CD4-positive, alpha-beta memory T cell (primary cell): Measurements from ENCODE around the gene VSIG2. TPM values are rescaled to one million over a fixed set of nuclear protein-coding genes. Genes with fewer than 3 reads are reported as not detected.

Experiments
- CTCF ChIA-PET: fragments of 350-600 bp; sonication (Branson Sonifier 250); formaldehyde crosslinking; loops from one replicate; lab custom pipeline; 2021; ENCODE audit warnings: inconsistent platforms; ENCODE audit not compliant: partially characterized antibody; lab: Charles Lee
- POLR2A ChIA-PET: fragments of 350-600 bp; sonication (Branson Sonifier 250); formaldehyde crosslinking; loops from one replicate; lab custom pipeline; 2021; ENCODE audit not compliant: partially characterized antibody; lab: Charles Lee
- DNase-seq, 5 donors: peaks; one replicate each; pipeline versions ENCODE4 v3.0.0 to v3.0.0-alpha.2; 2020 to 2022; ENCODE audit warnings: mixed read lengths in 1 of 5
- H3K27ac ChIP-seq: one replicate; pipeline ENCODE4 v1.7.0; 2013; ENCODE audit warnings: low read depth, low read length
- H3K27me3 ChIP-seq: 2 replicates; pipeline ENCODE4 v1.7.0; 2013; ENCODE audit warnings: mild to moderate bottlenecking, low read length, moderate library complexity; ENCODE audit not compliant: insufficient read depth
- H3K36me3 ChIP-seq: 2 replicates; pipeline ENCODE4 v1.7.0; 2013; ENCODE audit warnings: mild to moderate bottlenecking, low read length, moderate library complexity; ENCODE audit not compliant: insufficient read depth
- H3K4me1 ChIP-seq: 2 replicates; pipeline ENCODE4 v1.7.0; 2013; ENCODE audit warnings: mild to moderate bottlenecking, low read length, moderate library complexity; ENCODE audit not compliant: insufficient read depth
- H3K4me3 ChIP-seq, 2 donors: one replicate each; pipeline ENCODE4 v1.7.0; 2013; ENCODE audit warnings: low read length in 2 of 2, mild to moderate bottlenecking in 1 of 2
- H3K9me3 ChIP-seq, 2 donors: one replicate each; pipeline ENCODE4 v1.7.0; 2013; ENCODE audit warnings: low read length in 2 of 2, control low read depth in 1 of 2; ENCODE audit not compliant: control insufficient read depth in 1 of 2
- H3K27ac Mint-ChIP-seq, 7 donors: one replicate each; pipeline ENCODE4 v1.8.0; 2020 to 2021; ENCODE audit warnings: mixed read lengths in 7 of 7, mild to moderate bottlenecking in 6 of 7, inconsistent platforms in 3 of 7, moderate library complexity in 3 of 7
- H3K27me3 Mint-ChIP-seq, 2 donors: one replicate each; pipeline ENCODE4 v1.8.0; 2020 to 2021; ENCODE audit warnings: mixed read lengths in 2 of 2
- H3K36me3 Mint-ChIP-seq, 2 donors: one replicate each; pipeline ENCODE4 v1.8.0; 2020 to 2021; ENCODE audit warnings: mixed read lengths in 2 of 2, inconsistent platforms in 1 of 2, mild to moderate bottlenecking in 1 of 2
- H3K4me1 Mint-ChIP-seq, 4 donors: one replicate each; pipeline ENCODE4 v1.8.0; 2020 to 2021; ENCODE audit warnings: mixed read lengths in 4 of 4, mild to moderate bottlenecking in 1 of 4
- H3K4me3 Mint-ChIP-seq, 8 donors: one replicate each; pipeline ENCODE4 v1.8.0; 2020 to 2021; ENCODE audit warnings: mixed read lengths in 8 of 8, mild to moderate bottlenecking in 7 of 8, moderate library complexity in 6 of 8, inconsistent platforms in 3 of 8
- H3K9me3 Mint-ChIP-seq, 8 donors: one replicate each; pipeline ENCODE4 v1.8.0; 2020 to 2021; ENCODE audit warnings: mixed read lengths in 8 of 8, mild to moderate bottlenecking in 5 of 8, inconsistent platforms in 3 of 8, moderate library complexity in 1 of 8
- intact Hi-C: fragments of 100-400 bp; cut with micrococcal nuclease; formaldehyde crosslinking; loops from one replicate; pipeline ENCODE4 v1.15.1; 2023
- polyA plus RNA-seq, 2 donors: library from polyadenylated mRNA; unstranded; fragments of 300-500 nt; fragmentation: Illumina TruSeq; gene quantifications; one replicate each; pipeline ENCODE4 v1.2.3, GENCODE V29; 2021
- total RNA-seq, 2 experiments: library from RNA; stranded (reverse); gene quantifications; one replicate each; pipeline ENCODE4 v1.2.3, GENCODE V29; 2021

The VSIG2 gene
- total and polyA plus RNA-seq, 4 experiments from 2014 or later, result 0.39 to 0.87 (median 0.68) TPM

- intact Hi-C loops, result loop anchor here (5.0 kb wide), 1 partner anchor 156 kb away; the partner anchor contains the start of gene CCDC15
- no peak overlapping the region for H3K27ac ChIP-seq
- POLR2A ChIA-PET, result no interaction called here
Observed at GRCh38 chr11:124796312-124796711, 44.3 kb upstream of the VSIG2 start.

GRCh38 chr11:124793466-124794278 lies 41.6 kb upstream of the VSIG2 start:
- CTCF ChIA-PET, result interaction anchor here (0.7 to 12.2 kb wide), 24 partner anchors 8 to 545 kb away, joined by 3 to 98 read pairs (median 7); partner anchors contain the start of genes ESAM, SIAE, SPA17 and TBRG1
- Mint-ChIP-seq H3K4me3 (no peak overlapping the region), H3K27ac (no peak overlapping the region), H3K36me3 (no peaks in the 10 kb centered on the region), H3K4me1 (peaks cover 15 to 47% (median 26%) of the 10 kb centered on the region in 4 donors), H3K9me3 (no peaks in the 10 kb centered on the region), H3K27me3 (no peaks in the 10 kb centered on the region)
- no peak overlapping the region for H3K27ac ChIP-seq
- H3K4me1 ChIP-seq, result peaks cover 12% of the 10 kb centered on the region
- no peaks in the 10 kb centered on the region for H3K9me3 ChIP-seq
- intact Hi-C loops, result loop anchor here (1.0 kb wide), 1 partner anchor 124 kb away; no protein-coding TSS in a partner anchor
- POLR2A ChIA-PET, result interaction anchor here (1.0 to 1.2 kb wide), 2 partner anchors 31 to 123 kb away, joined by 3 to 4 read pairs; no protein-coding TSS in a partner anchor
- H3K4me3 ChIP-seq, result no peak overlapping the region
- H3K36me3 ChIP-seq, result no peaks in the 10 kb centered on the region
- DNase-seq, result peak in 4 of 5 donors; percentile 30 to 46 (median 36)
- H3K27me3 ChIP-seq, result no peaks in the 10 kb centered on the region

More at GRCh38 chr11:124796312-124796711, 44.3 kb upstream of the VSIG2 start:
- peaks cover 23 to 49% (median 35%) of the 10 kb centered on the region in 4 donors for H3K4me1 Mint-ChIP-seq
- no peaks in the 10 kb centered on the region for H3K9me3 ChIP-seq
- no peaks in the 10 kb centered on the region for H3K27me3 Mint-ChIP-seq
- no peak for DNase-seq
- no peaks in the 10 kb centered on the region for H3K9me3 Mint-ChIP-seq
- no peak overlapping the region for H3K4me3 Mint-ChIP-seq
- H3K4me1 ChIP-seq, result peaks cover 25% of the 10 kb centered on the region
- CTCF ChIA-PET, result interaction anchor here (0.6 to 12.2 kb wide), 6 partner anchors 9 to 184 kb away, joined by 3 to 98 read pairs (median 4); no protein-coding TSS in a partner anchor
- no peak overlapping the region for H3K27ac Mint-ChIP-seq
- H3K4me3 ChIP-seq, result no peak overlapping the region
- H3K36me3 Mint-ChIP-seq, result peaks cover 0 to 12% of the 10 kb centered on the region in 2 donors
- no peaks in the 10 kb centered on the region for H3K27me3 ChIP-seq
- no peaks in the 10 kb centered on the region for H3K36me3 ChIP-seq

GRCh38 chr11:124791626-124792341 lies 39.7 kb upstream of the VSIG2 start:
- Histone ChIP-seq H3K9me3 (no peaks in the 10 kb centered on the region), H3K36me3 (no peaks in the 10 kb centered on the region), H3K4me1 (no peaks in the 10 kb centered on the region), H3K27me3 (no peaks in the 10 kb centered on the region), H3K27ac (no peak overlapping the region), H3K4me3 (no peak overlapping the region)
- Mint-ChIP-seq H3K27ac (peak overlapping the region in 1 of 7 donors; percentile 64), H3K36me3 (no peaks in the 10 kb centered on the region), H3K4me3 (no peak overlapping the region), H3K9me3 (no peaks in the 10 kb centered on the region), H3K4me1 (peaks cover 9 to 36% (median 18%) of the 10 kb centered on the region in 4 donors), H3K27me3 (no peaks in the 10 kb centered on the region)
- CTCF ChIA-PET, result interaction anchor here (1.1 to 12.2 kb wide), 5 partner anchors 9 to 122 kb away, joined by 3 to 98 read pairs (median 16); no protein-coding TSS in a partner anchor
- intact Hi-C loops, result no loop called here
- no peak for DNase-seq
- POLR2A ChIA-PET, result no interaction called here

GRCh38 chr11:124788521-124788920 lies 36.5 kb upstream of the VSIG2 start:
- Mint-ChIP-seq H3K27ac (no peak overlapping the region), H3K9me3 (peaks cover 0 to 2% (median 0%) of the 10 kb centered on the region in 8 donors), H3K36me3 (no peaks in the 10 kb centered on the region), H3K4me1 (peaks cover 9 to 32% (median 16%) of the 10 kb centered on the region in 4 donors), H3K4me3 (no peak overlapping the region), H3K27me3 (no peaks in the 10 kb centered on the region)
- Histone ChIP-seq H3K36me3 (no peaks in the 10 kb centered on the region), H3K4me3 (no peak overlapping the region), H3K27ac (no peak overlapping the region), H3K27me3 (no peaks in the 10 kb centered on the region), H3K4me1 (no peaks in the 10 kb centered on the region), H3K9me3 (no peaks in the 10 kb centered on the region)
- ChIA-PET CTCF (interaction anchor here (1.1 kb wide), 1 partner anchor 10 kb away, joined by 5 read pairs; no protein-coding TSS in a partner anchor), POLR2A (no interaction called here)
- intact Hi-C loops, result no loop called here
- no peak for DNase-seq

GRCh38 chr11:124784051-124784450 lies 32.0 kb upstream of the VSIG2 start:
- H3K9me3 Mint-ChIP-seq, result peaks cover 0 to 2% (median 0%) of the 10 kb centered on the region in 8 donors
- H3K27me3 Mint-ChIP-seq, result no peaks in the 10 kb centered on the region
- ChIA-PET POLR2A (no interaction called here), CTCF (interaction anchor here (1.4 to 2.1 kb wide), 5 partner anchors 10 to 115 kb away, joined by 4 to 13 read pairs (median 5); no protein-coding TSS in a partner anchor)
- no peaks in the 10 kb centered on the region for H3K4me1 ChIP-seq
- H3K27ac Mint-ChIP-seq, result no peak overlapping the region
- DNase-seq, result no peak
- no peaks in the 10 kb centered on the region for H3K36me3 Mint-ChIP-seq
- H3K36me3 ChIP-seq, result no peaks in the 10 kb centered on the region
- peaks cover 0 to 2% (median 0%) of the 10 kb centered on the region in 4 donors for H3K4me1 Mint-ChIP-seq
- H3K27me3 ChIP-seq, result no peaks in the 10 kb centered on the region
- no peak overlapping the region for H3K4me3 Mint-ChIP-seq
- H3K9me3 ChIP-seq, result no peaks in the 10 kb centered on the region
- intact Hi-C loops, result no loop called here
- no peak overlapping the region for H3K27ac ChIP-seq
- H3K4me3 ChIP-seq, result no peak overlapping the region

- H3K36me3 Mint-ChIP-seq, result peaks cover 0 to 8% of the 10 kb centered on the region in 2 donors
- no peaks in the 10 kb centered on the region for H3K36me3 ChIP-seq
- H3K4me3 ChIP-seq, result no peak overlapping the region
- CTCF ChIA-PET, result interaction anchor here (0.9 to 2.1 kb wide), 7 partner anchors 9 to 138 kb away, joined by 3 to 13 read pairs (median 4); no protein-coding TSS in a partner anchor
- no peak overlapping the region for H3K27ac Mint-ChIP-seq
- DNase-seq, result no peak
- no peaks in the 10 kb centered on the region for H3K4me1 ChIP-seq
- peaks cover 0 to 2% (median 0%) of the 10 kb centered on the region in 8 donors for H3K9me3 Mint-ChIP-seq
- H3K4me3 Mint-ChIP-seq, result no peak overlapping the region
- H3K27ac ChIP-seq, result no peak overlapping the region
- peaks cover 4 to 7% (median 5%) of the 10 kb centered on the region in 4 donors for H3K4me1 Mint-ChIP-seq
- intact Hi-C loops, result no loop called here
- no peaks in the 10 kb centered on the region for H3K9me3 ChIP-seq
- POLR2A ChIA-PET, result interaction anchor here (1.2 kb wide), 1 partner anchor 17 kb away, joined by 3 read pairs; the partner anchor contains the start of gene MSANTD2
- H3K27me3 ChIP-seq, result no peaks in the 10 kb centered on the region
- no peaks in the 10 kb centered on the region for H3K27me3 Mint-ChIP-seq
Observed at GRCh38 chr11:124783002-124783401, 30.9 kb upstream of the VSIG2 start.
